Upper lobe of left lung (tissue), 6 donors: ENCODE data around the gene PUSL1. TPM values are rescaled to one million over a fixed set of nuclear protein-coding genes. Genes with fewer than 3 reads are reported as not detected.

Experiments
- ATAC-seq, 2 donors: fragments of 200-7000 bp; cut with Tn5 transposase; one replicate each; pipeline ENCODE4 v1.9.1; 2022; ENCODE audit warnings: mild to moderate bottlenecking in 2 of 2, moderate library complexity in 2 of 2; ENCODE audit not compliant: low FRiP score in 2 of 2
- DNase-seq, 2 donors: peaks; one replicate each; pipeline ENCODE4 v3.0.0-alpha.2; 2019 to 2020
- H3K27ac ChIP-seq, 4 donors: fragments of 200-600 bp; sonication (generic); one replicate each; pipeline ENCODE4 v1.5.1; 2016 to 2019
- H3K27me3 ChIP-seq, 4 donors: fragments of 200-600 bp; sonication (generic); one replicate each; pipeline ENCODE4 v1.5.1; 2017 to 2019
- H3K36me3 ChIP-seq, 4 donors: fragments of 200-600 bp; sonication (generic); one replicate each; pipeline ENCODE4 v1.5.1; 2016 to 2019
- H3K4me1 ChIP-seq, 4 donors: fragments of 200-600 bp; sonication (generic); one replicate each; pipeline ENCODE4 v1.5.1; 2018 to 2019
- H3K4me3 ChIP-seq, 4 donors: fragments of 200-600 bp; sonication (generic); one replicate each; pipeline ENCODE4 v1.5.1; 2017 to 2019; ENCODE audit warnings: mild to moderate bottlenecking in 2 of 4, moderate library complexity in 1 of 4
- H3K9me3 ChIP-seq, 4 donors: fragments of 200-600 bp; sonication (generic); one replicate each; pipeline ENCODE4 v1.5.1; 2018 to 2019
- EP300 ChIP-seq, 4 donors: sonication (generic); formaldehyde crosslinking; IDR thresholded peaks; one replicate each; pipeline ENCODE4 v1.5.1; 2017; ENCODE audit warnings: antibody characterized with exemption in 4 of 4, control low read depth in 2 of 4
- POLR2A ChIP-seq, 4 donors: fragments of 450-650 bp; IDR thresholded peaks; one replicate each; pipeline ENCODE4 v1.5.1; 2016 to 2017; ENCODE audit warnings: antibody characterized with exemption in 4 of 4, mild to moderate bottlenecking in 2 of 4
- POLR2AphosphoS5 ChIP-seq, 2 donors: sonication (generic); formaldehyde crosslinking; IDR thresholded peaks; one replicate each; pipeline ENCODE4 v1.5.1; 2017; ENCODE audit warnings: antibody characterized with exemption in 2 of 2
- WGBS, 2 donors: methylation state at CpG; one replicate each; pipeline ENCODE4 v1.1.5; 2017 to 2018; 5-methylcytosine and 5-hydroxymethylcytosine counted together
- total RNA-seq, 6 donors: library from RNA; depleted of rRNA in 4 of 6; stranded (reverse); fragments of >200 nt in 4 of 6; gene quantifications; one replicate each; pipeline versions ENCODE4 v1.1.0 to v1.2.1, GENCODE V29; 2016 to 2021
- TF ChIP-seq, protein P1 (sequence below), 6 experiments: fragments of 450-650 bp in 4 of 6; fragments of 200-600 bp in 2 of 6; sonication (generic) in 2 of 6; IDR thresholded peaks; one replicate each; pipeline ENCODE4 v1.5.1; 2016 to 2019; ENCODE audit warnings: antibody characterized with exemption in 6 of 6
- donor health status: DM: no; HTN: no; CAD: no; lungs with moderate emphysema.
- donor health status: DM: no; HTN: yes; CAD: no; lungs with severe emphysema.

The PUSL1 gene
- total RNA-seq, 6 donors from 2014 or later = 16.8 to 38.8 (median 23.0) TPM

GRCh38 chr1:1264868-1265272 is 43.5 kb upstream of the PUSL1 start:
- Histone ChIP-seq H3K9me3 (no peaks in the 10 kb centered on the region), H3K4me3 (no peak overlapping the region), H3K4me1 (peaks cover under 1 to 19% (median 3%) of the 10 kb centered on the region in 4 donors), H3K36me3 (peaks cover 17 to 86% (median 51%) of the 10 kb centered on the region in 4 donors), H3K27me3 (no peaks in the 10 kb centered on the region), H3K27ac (no peak overlapping the region)
- no peak for TF ChIP-seq EP300 (IDR thresholded peaks at IDR 0.05)
- TF ChIP-seq POLR2A (IDR thresholded peaks at IDR 0.05) = no peak
- TF ChIP-seq, protein P1, sequence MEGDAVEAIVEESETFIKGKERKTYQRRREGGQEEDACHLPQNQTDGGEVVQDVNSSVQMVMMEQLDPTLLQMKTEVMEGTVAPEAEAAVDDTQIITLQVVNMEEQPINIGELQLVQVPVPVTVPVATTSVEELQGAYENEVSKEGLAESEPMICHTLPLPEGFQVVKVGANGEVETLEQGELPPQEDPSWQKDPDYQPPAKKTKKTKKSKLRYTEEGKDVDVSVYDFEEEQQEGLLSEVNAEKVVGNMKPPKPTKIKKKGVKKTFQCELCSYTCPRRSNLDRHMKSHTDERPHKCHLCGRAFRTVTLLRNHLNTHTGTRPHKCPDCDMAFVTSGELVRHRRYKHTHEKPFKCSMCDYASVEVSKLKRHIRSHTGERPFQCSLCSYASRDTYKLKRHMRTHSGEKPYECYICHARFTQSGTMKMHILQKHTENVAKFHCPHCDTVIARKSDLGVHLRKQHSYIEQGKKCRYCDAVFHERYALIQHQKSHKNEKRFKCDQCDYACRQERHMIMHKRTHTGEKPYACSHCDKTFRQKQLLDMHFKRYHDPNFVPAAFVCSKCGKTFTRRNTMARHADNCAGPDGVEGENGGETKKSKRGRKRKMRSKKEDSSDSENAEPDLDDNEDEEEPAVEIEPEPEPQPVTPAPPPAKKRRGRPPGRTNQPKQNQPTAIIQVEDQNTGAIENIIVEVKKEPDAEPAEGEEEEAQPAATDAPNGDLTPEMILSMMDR (IDR thresholded peaks at IDR 0.05) = no peak
- no peak for TF ChIP-seq POLR2AphosphoS5 (IDR thresholded peaks at IDR 0.05)
- WGBS, 2 donors = 83 to 88% methylated on average over 9 to 10 of the region's 10 CpGs
- DNase-seq (no peak), ATAC-seq (no peak)

GRCh38 chr1:1267488-1268283 is 40.7 kb upstream of the PUSL1 start:
- peaks cover 12 to 60% (median 33%) of the 10 kb centered on the region in 4 donors for H3K36me3 ChIP-seq
- no peaks in the 10 kb centered on the region for H3K9me3 ChIP-seq
- WGBS, 2 donors = 94 to 95% methylated on average over 33 to 35 of the region's 39 CpGs
- H3K27ac ChIP-seq = no peak overlapping the region
- ATAC-seq = no peak
- peak in 1 of 2 donors; percentile 73 for DNase-seq
- no peaks in the 10 kb centered on the region for H3K27me3 ChIP-seq
- no peak for TF ChIP-seq EP300 (IDR thresholded peaks at IDR 0.05)
- TF ChIP-seq POLR2A (IDR thresholded peaks at IDR 0.05) = no peak
- TF ChIP-seq, protein P1 (IDR thresholded peaks at IDR 0.05) = no peak
- TF ChIP-seq POLR2AphosphoS5 (IDR thresholded peaks at IDR 0.05) = no peak
- no peak overlapping the region for H3K4me3 ChIP-seq
- H3K4me1 ChIP-seq = peaks cover 27 to 33% (median 29%) of the 10 kb centered on the region in 4 donors

GRCh38 chr1:1268284-1268682 is 40.1 kb upstream of the PUSL1 start:
- TF ChIP-seq POLR2A (IDR thresholded peaks at IDR 0.05) = no peak
- no peak for TF ChIP-seq POLR2AphosphoS5 (IDR thresholded peaks at IDR 0.05)
- TF ChIP-seq EP300 (IDR thresholded peaks at IDR 0.05) = no peak
- TF ChIP-seq, protein P1 (IDR thresholded peaks at IDR 0.05) = no peak
- H3K36me3 ChIP-seq = peaks cover 6 to 54% (median 27%) of the 10 kb centered on the region in 4 donors
- H3K9me3 ChIP-seq = no peaks in the 10 kb centered on the region
- ATAC-seq (no peak), DNase-seq (no peak)
- H3K27me3 ChIP-seq = no peaks in the 10 kb centered on the region
- no peak overlapping the region for H3K4me3 ChIP-seq
- 97 to 99% methylated on average over 10 to 13 of the region's 13 CpGs for WGBS, 2 donors
- H3K27ac ChIP-seq = no peak overlapping the region
- H3K4me1 ChIP-seq = peaks cover 30 to 38% (median 31%) of the 10 kb centered on the region in 4 donors

DNA sequence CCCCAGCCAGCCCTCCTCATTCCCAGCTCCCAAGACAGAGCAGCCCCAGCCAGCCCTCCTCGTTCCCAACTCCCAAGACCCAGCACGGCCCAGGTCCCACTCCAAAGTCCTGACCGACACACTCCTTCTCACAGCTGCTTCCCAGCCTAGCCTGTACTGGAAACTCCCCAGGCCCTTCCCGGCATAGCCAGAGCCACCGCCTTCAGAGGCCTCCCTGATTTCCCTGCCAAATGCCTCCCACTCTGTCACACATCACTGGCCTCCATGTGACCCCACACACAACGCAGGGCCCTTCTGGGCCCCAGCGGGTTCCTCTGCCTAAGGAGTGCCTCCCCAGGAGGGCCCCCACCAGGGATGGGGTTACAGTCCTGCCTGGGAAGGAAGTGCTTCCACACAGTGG is 37.6 kb upstream of the PUSL1 start:
- H3K36me3 ChIP-seq = peaks cover 3 to 30% (median 8%) of the 10 kb centered on the region in 4 donors
- H3K27me3 ChIP-seq = no peaks in the 10 kb centered on the region
- peak overlapping the region in 1 of 4 donors; percentile 25 for H3K4me3 ChIP-seq
- ATAC-seq (no peak), DNase-seq (no peak)
- H3K4me1 ChIP-seq = peaks cover 37 to 51% (median 38%) of the 10 kb centered on the region in 4 donors
- WGBS, 2 donors = 71 to 84% methylated on average over 6 to 7 of the region's 7 CpGs
- no peak for TF ChIP-seq EP300 (IDR thresholded peaks at IDR 0.05)
- TF ChIP-seq POLR2A (IDR thresholded peaks at IDR 0.05) = no peak
- TF ChIP-seq POLR2AphosphoS5 (IDR thresholded peaks at IDR 0.05) = no peak
- TF ChIP-seq, protein P1 (IDR thresholded peaks at IDR 0.05) = no peak
- no peaks in the 10 kb centered on the region for H3K9me3 ChIP-seq
- H3K27ac ChIP-seq = no peak overlapping the region
